H1 (cell line): ENCODE data around the gene CEP57L1. TPM values are rescaled to one million over a fixed set of nuclear protein-coding genes. Genes with fewer than 3 reads are reported as not detected.

ENCODE experiments used
- CHD7 ChIP-seq: fragments of 300-600 bp; sonication (generic); IDR thresholded peaks from 2 replicates; pipeline ENCODE4 v1.7.1; 2012; ENCODE audit warnings: low read length, moderate library complexity, mild to moderate bottlenecking, inconsistent platforms; ENCODE audit not compliant: insufficient replicate concordance
- HDAC2 ChIP-seq, 2 experiments: fragments of 300-600 bp in 1 of 2; sonication (generic) in 1 of 2; IDR thresholded peaks; 2 replicates each; pipeline ENCODE4 v1.6.1; 2011 to 2012; ENCODE audit warnings: low read depth in 2 of 2, low read length in 2 of 2, mild to moderate bottlenecking in 2 of 2, moderate library complexity in 2 of 2, borderline replicate concordance in 1 of 2, inconsistent platforms in 1 of 2
- polyA plus RNA-seq, 7 experiments: library from polyadenylated mRNA; depleted of rRNA in 3 of 7; stranded (reverse) in 5 of 7; unstranded in 2 of 7; fragments of >200 nt in 5 of 7; fragments of 200-250 nt in 2 of 7; gene quantifications; 1 replicate in 5 of 7; 2 replicates in 1 of 7; 4 replicates in 1 of 7; pipeline versions ENCODE4 v1.2.1 to v1.2.3, GENCODE V29; 2011 to 2013; ENCODE audit warnings: missing spikeins in 2 of 7, mixed read lengths in 2 of 7
- total RNA-seq: library from RNA; stranded (reverse); fragmentation: NEBNext Ultra II Directional; extraction: Animal tissue kit (Norgen Biotek cat#: 25700); gene quantifications from 2 replicates; pipeline ENCODE4 v1.2.1, GENCODE V29; 2021

CEP57L1 gene
- total and polyA plus RNA-seq, 2 of the 8 experiments (the other 6 are each of a cell fraction or from before 2014, with no cell fraction given), result 3.6 to 11.5 TPM

- TF ChIP-seq HDAC2 (IDR thresholded peaks at IDR 0.05; ENCODE audit: borderline replicate concordance in 1 of 2, low read depth in 2 of 2, low read length in 2 of 2), result no peak
- TF ChIP-seq CHD7, result no peak
- TF ChIP-seq, all 59 proteins: peak for 0
Measured at GRCh38 chr6:109179507-109179906, 84.2 kb downstream of the CEP57L1 start (continued).
